ENCODE data around the gene ZNF20.

Gene ZNF20

GRCh38 chr19:12145348-12145747, 5.2 kb upstream of the ZNF20 start:
- peaks cover 7% of the 10 kb centered on the region for H3K9me3 ChIP-seq
- TF ChIP-seq CTCF (IDR thresholded peaks at IDR 0.05; ENCODE audit: low read depth, low read length), result no peak
- no peak for DNase-seq
- peaks cover 46% of the 10 kb centered on the region for H3K36me3 ChIP-seq
- H3K4me1 ChIP-seq, result peaks cover 6% of the 10 kb centered on the region
- no peaks in the 10 kb centered on the region for H3K27me3 ChIP-seq
- H3K4me3 ChIP-seq (ENCODE audit: low read depth, low read length), result no peak overlapping the region

- H3K4me1 ChIP-seq, result peaks cover 7% of the 10 kb centered on the region
- peaks cover 24% of the 10 kb centered on the region for H3K36me3 ChIP-seq
- H3K27me3 ChIP-seq, result no peaks in the 10 kb centered on the region
- peaks cover 7% of the 10 kb centered on the region for H3K9me3 ChIP-seq
- H3K4me3 ChIP-seq (ENCODE audit: low read depth, low read length), result no peak overlapping the region
- TF ChIP-seq CTCF (IDR thresholded peaks at IDR 0.05; ENCODE audit: low read depth, low read length), result no peak
- no peak for DNase-seq
Measured at GRCh38 chr19:12141405-12141736, 1.2 kb upstream of the ZNF20 start.

- Histone ChIP-seq H3K4me1 (peaks cover 7% of the 10 kb centered on the region), H3K36me3 (peaks cover 19% of the 10 kb centered on the region), H3K4me3 (ENCODE audit: low read depth, low read length) (peak overlapping the region; percentile 91), H3K9me3 (peaks cover 2% of the 10 kb centered on the region), H3K27me3 (no peaks in the 10 kb centered on the region)
- peak; percentile 92 for TF ChIP-seq CTCF (IDR thresholded peaks at IDR 0.05; ENCODE audit: low read depth, low read length)
- DNase-seq, result peak; percentile 88
Measured at GRCh38 chr19:12140545-12141404, 625 bp upstream of the ZNF20 start.

GRCh38 chr19:12139269-12139668, 881 bp downstream of the ZNF20 start:
- Histone ChIP-seq H3K27me3 (no peaks in the 10 kb centered on the region), H3K4me3 (ENCODE audit: low read depth, low read length) (peak overlapping the region; percentile 91), H3K4me1 (peaks cover 7% of the 10 kb centered on the region), H3K36me3 (peaks cover 14% of the 10 kb centered on the region), H3K9me3 (no peaks in the 10 kb centered on the region; the same call in 1 of the 2 replicates)
- TF ChIP-seq CTCF (IDR thresholded peaks at IDR 0.05; ENCODE audit: low read depth, low read length), result no peak
- no peak for DNase-seq

GRCh38 chr19:12137221-12137940, 2.8 kb downstream of the ZNF20 start:
- Histone ChIP-seq H3K36me3 (peaks cover 28% of the 10 kb centered on the region), H3K27me3 (no peaks in the 10 kb centered on the region), H3K4me1 (peaks cover 7% of the 10 kb centered on the region), H3K4me3 (ENCODE audit: low read depth, low read length) (no peak overlapping the region), H3K9me3 (peaks cover 8% of the 10 kb centered on the region; the same call in 1 of the 2 replicates)
- TF ChIP-seq CTCF (IDR thresholded peaks at IDR 0.05; ENCODE audit: low read depth, low read length), result peak; percentile 48
- DNase-seq, result no peak

- peaks cover 29% of the 10 kb centered on the region for H3K36me3 ChIP-seq
- peaks cover 8% of the 10 kb centered on the region; the same call in 1 of the 2 replicates for H3K9me3 ChIP-seq
- no peaks in the 10 kb centered on the region for H3K4me1 ChIP-seq
- TF ChIP-seq CTCF (IDR thresholded peaks at IDR 0.05; ENCODE audit: low read depth, low read length), result no peak
- H3K27me3 ChIP-seq, result no peaks in the 10 kb centered on the region
- no peak overlapping the region for H3K4me3 ChIP-seq (ENCODE audit: low read depth, low read length)
- DNase-seq, result no peak
Measured at GRCh38 chr19:12133069-12133468, 7.1 kb downstream of the ZNF20 start.

Measured in BE2C (cell line).